H1 (cell line): ENCODE results near the gene KCNQ1. TPM values are rescaled to one million over a fixed set of nuclear protein-coding genes. Genes with fewer than 3 reads are reported as not detected.

Source experiments
- CTCF ChIA-PET: fragments of 300-600 bp; sonication (Branson Sonifier 250); formaldehyde crosslinking; loops from one replicate; lab custom pipeline; 2021; ENCODE audit not compliant: partially characterized antibody; lab: Charles Lee
- POLR2A ChIA-PET: fragments of 300-600 bp; sonication (Branson Sonifier 250); formaldehyde crosslinking; loops from one replicate; lab custom pipeline; 2021; ENCODE audit warnings: inconsistent platforms; ENCODE audit not compliant: partially characterized antibody; lab: Charles Lee
- DNase-seq, 2 experiments: peaks; one replicate each; pipeline versions ENCODE4 v3.0.0 to v3.0.0-alpha.2; 2010 to 2022; ENCODE audit warnings: low spot score in 2 of 2, low read depth in 1 of 2, mixed read lengths in 1 of 2
- FAIRE-seq: peaks from 2 replicates; lab custom pipeline; 2011; peaks lifted over from hg19 to GRCh38; lab: Jason Lieb, UNC
- H2AFZ ChIP-seq: 2 replicates; pipeline ENCODE4 v1.8.1; 2012; ENCODE audit warnings: low read length, inconsistent platforms
- H2AK5ac ChIP-seq: 2 replicates; pipeline ENCODE4 v1.6.1; 2013; ENCODE audit warnings: low read depth, low read length
- H2BK120ac ChIP-seq: replicated peaks from 2 replicates; pipeline ENCODE3; 2013; ENCODE audit warnings: low read depth, low read length, inconsistent platforms
- H2BK12ac ChIP-seq: 2 replicates; pipeline ENCODE4 v1.6.1; 2013; ENCODE audit warnings: low read depth, low read length
- H2BK15ac ChIP-seq: 2 replicates; pipeline ENCODE4 v1.6.1; 2013; ENCODE audit warnings: low read length
- H2BK20ac ChIP-seq: 2 replicates; pipeline ENCODE4 v1.6.1; 2013; ENCODE audit warnings: low read length
- H2BK5ac ChIP-seq: 2 replicates; pipeline ENCODE4 v1.6.1; 2013; ENCODE audit warnings: low read depth, low read length
- H3K14ac ChIP-seq: 2 replicates; pipeline ENCODE4 v1.6.1; 2013; ENCODE audit warnings: inconsistent platforms; ENCODE audit not compliant: insufficient read length
- H3K18ac ChIP-seq: 2 replicates; pipeline ENCODE4 v1.6.1; 2013; ENCODE audit warnings: low read length; ENCODE audit errors: extremely low read depth
- H3K23ac ChIP-seq: 2 replicates; pipeline ENCODE4 v1.6.1; 2013; ENCODE audit warnings: inconsistent platforms; ENCODE audit not compliant: insufficient read length
- H3K23me2 ChIP-seq: 2 replicates; pipeline ENCODE4 v1.6.1; 2013; ENCODE audit warnings: low read depth, low read length
- H3K27ac ChIP-seq: 2 replicates; pipeline ENCODE4 v1.6.1; 2011; ENCODE audit warnings: low read depth, low read length, inconsistent platforms
- H3K27me3 ChIP-seq, 4 experiments: replicated peaks in 1 of 4; 1 replicate in 1 of 4; 2 replicates in 3 of 4; pipeline versions ENCODE4 v1.6.1 to v1.8.1; 2011 to 2013; ENCODE audit warnings: low read length in 3 of 4, mild to moderate bottlenecking in 3 of 4, inconsistent platforms in 2 of 4, mixed read lengths in 2 of 4, moderate library complexity in 1 of 4; ENCODE audit not compliant: control insufficient read depth in 3 of 4, insufficient read depth in 3 of 4; ENCODE audit errors: extremely low read depth in 1 of 4
- H3K36me3 ChIP-seq, 4 experiments: 2 replicates each; pipeline versions ENCODE4 v1.6.1 to v1.8.1; 2011 to 2013; ENCODE audit warnings: mild to moderate bottlenecking in 4 of 4, low read length in 3 of 4, moderate library complexity in 2 of 4, control low read depth in 1 of 4, inconsistent platforms in 1 of 4; ENCODE audit not compliant: insufficient read depth in 4 of 4, control insufficient read depth in 2 of 4
- H3K4ac ChIP-seq: replicated peaks from 2 replicates; pipeline ENCODE3; 2013; ENCODE audit warnings: low read length, low read depth, mixed read lengths, inconsistent platforms; ENCODE audit not compliant: insufficient read length
- H3K4me1 ChIP-seq, 4 experiments: replicated peaks in 1 of 4; 1 replicate in 1 of 4; 2 replicates in 3 of 4; pipeline versions ENCODE4 v1.6.1 to v1.8.1; 2011 to 2013; ENCODE audit warnings: low read length in 3 of 4, inconsistent platforms in 2 of 4, mixed read lengths in 1 of 4; ENCODE audit not compliant: insufficient read depth in 4 of 4, control insufficient read depth in 3 of 4
- H3K4me2 ChIP-seq, 2 experiments: 2 replicates each; pipeline versions ENCODE4 v1.6.1 to v1.8.1; 2011 to 2013; ENCODE audit warnings: low read depth in 2 of 2, low read length in 2 of 2, control low read depth in 1 of 2, inconsistent platforms in 1 of 2, mild to moderate bottlenecking in 1 of 2; ENCODE audit not compliant: insufficient read depth in 1 of 2
- H3K4me3 ChIP-seq, 4 experiments: fragments of 200-600, 300-600 bp in 1 of 4; sonication (generic), shearing (Covaris generic), sonication (Bioruptor Twin) in 1 of 4; 2 replicates each; pipeline versions ENCODE4 v1.5.1 to v1.8.1; 2011 to 2016; ENCODE audit warnings: low read length in 4 of 4, low read depth in 3 of 4, control low read depth in 2 of 4, inconsistent platforms in 2 of 4, mild to moderate bottlenecking in 2 of 4, mixed read lengths in 1 of 4, moderate library complexity in 1 of 4; ENCODE audit not compliant: insufficient read depth in 2 of 4; ENCODE audit errors: extremely low read depth in 1 of 4
- H3K56ac ChIP-seq: replicated peaks from 2 replicates; pipeline ENCODE3; 2013; ENCODE audit warnings: low read depth, mild to moderate bottlenecking, mixed read lengths, low read length, inconsistent platforms; ENCODE audit not compliant: insufficient read length
- H3K79me1 ChIP-seq: 2 replicates; pipeline ENCODE4 v1.6.1; 2013; ENCODE audit warnings: low read depth, low read length, control low read depth
- H3K79me2 ChIP-seq, 2 experiments: 2 replicates each; pipeline versions ENCODE4 v1.6.1 to v1.8.1; 2012 to 2013; ENCODE audit warnings: low read length in 2 of 2, mild to moderate bottlenecking in 2 of 2, inconsistent platforms in 1 of 2; ENCODE audit not compliant: insufficient read depth in 2 of 2, control insufficient read depth in 1 of 2
- H3K9ac ChIP-seq, 4 experiments: replicated peaks in 1 of 4; 1 replicate in 1 of 4; 2 replicates in 3 of 4; pipeline versions ENCODE4 v1.6.1 to v1.8.1; 2011 to 2013; ENCODE audit warnings: low read depth in 3 of 4, low read length in 3 of 4, control low read depth in 2 of 4, mild to moderate bottlenecking in 2 of 4, moderate library complexity in 2 of 4, inconsistent platforms in 1 of 4; ENCODE audit errors: extremely low read depth in 1 of 4
- H3K9me3 ChIP-seq, 2 experiments: 2 replicates each; pipeline versions ENCODE4 v1.6.1 to v1.8.1; 2012 to 2013; ENCODE audit warnings: mild to moderate bottlenecking in 2 of 2, moderate library complexity in 2 of 2, control low read depth in 1 of 2, inconsistent platforms in 1 of 2, low read depth in 1 of 2, low read length in 1 of 2, mixed read lengths in 1 of 2; ENCODE audit not compliant: insufficient read depth in 2 of 2
- H4K20me1 ChIP-seq, 2 experiments: replicated peaks in 1 of 2; 2 replicates each; pipeline versions ENCODE3 to v1.8.1; 2011 to 2013; ENCODE audit warnings: inconsistent platforms in 2 of 2, low read length in 2 of 2, mild to moderate bottlenecking in 1 of 2; ENCODE audit not compliant: insufficient read depth in 2 of 2, control insufficient read depth in 1 of 2
- H4K5ac ChIP-seq: 2 replicates; pipeline ENCODE4 v1.6.1; 2013; ENCODE audit warnings: low read length, low read depth, mixed read lengths, inconsistent platforms; ENCODE audit not compliant: insufficient read length
- H4K8ac ChIP-seq: 2 replicates; pipeline ENCODE4 v1.8.0; 2013; ENCODE audit warnings: mild to moderate bottlenecking, moderate library complexity, low read length, inconsistent platforms; ENCODE audit not compliant: insufficient read depth; ENCODE audit errors: extremely low read depth
- H4K91ac ChIP-seq: replicated peaks from 2 replicates; pipeline ENCODE3; 2013; ENCODE audit warnings: low read length, mixed read lengths, inconsistent platforms; ENCODE audit not compliant: insufficient read length
- CEBPB ChIP-seq: IDR thresholded peaks from 2 replicates; pipeline ENCODE4 v1.6.1; 2012; ENCODE audit warnings: low read depth, low read length
- CHD1 ChIP-seq: IDR thresholded peaks from 2 replicates; pipeline ENCODE4 v1.6.1; 2012; ENCODE audit warnings: low read depth, low read length, improper control_type of control experiment
- FOSL1 ChIP-seq: IDR thresholded peaks from 2 replicates; pipeline ENCODE4 v1.6.1; 2011; ENCODE audit warnings: mild to moderate bottlenecking, low read depth, low read length, moderate library complexity; ENCODE audit not compliant: insufficient read depth
- KDM5A ChIP-seq: fragments of 200-600 bp; IDR thresholded peaks from 2 replicates; pipeline ENCODE4 v1.7.1; 2012; ENCODE audit warnings: mild to moderate bottlenecking, low read length, inconsistent platforms, mixed read lengths
- POLR2A ChIP-seq, 2 experiments: IDR thresholded peaks; 1 replicate in 1 of 2; 2 replicates in 1 of 2; pipeline ENCODE4 v1.6.1; 2011; ENCODE audit warnings: low read depth in 2 of 2, low read length in 2 of 2, mild to moderate bottlenecking in 2 of 2; ENCODE audit errors: control extremely low read depth in 1 of 2
- USF2 ChIP-seq: IDR thresholded peaks from 2 replicates; pipeline ENCODE4 v1.6.1; 2011; ENCODE audit warnings: low read length, improper control_type of control experiment
- WGBS, 2 experiments: shearing (Covaris generic) in 1 of 2; methylation state at CpG; one replicate each; pipeline versions ENCODE4 v1.1.6 to v1.1.7; 2013 to 2015; ENCODE audit warnings: low lambda C conversion rate in 2 of 2, mixed read lengths in 2 of 2, inconsistent platforms in 1 of 2, low coverage in 1 of 2, missing lambda C conversion rate in 1 of 2; ENCODE audit not compliant: insufficient replicate concordance in 2 of 2, insufficient coverage in 1 of 2, insufficient read length in 1 of 2; ENCODE audit errors: extremely low coverage in 1 of 2, missing lambda C conversion rate in 1 of 2; 5-methylcytosine and 5-hydroxymethylcytosine counted together
- polyA plus RNA-seq, 7 experiments: library from polyadenylated mRNA; depleted of rRNA in 3 of 7; stranded (reverse) in 5 of 7; unstranded in 2 of 7; fragments of >200 nt in 5 of 7; fragments of 200-250 nt in 2 of 7; gene quantifications; 1 replicate in 5 of 7; 2 replicates in 1 of 7; 4 replicates in 1 of 7; pipeline versions ENCODE4 v1.2.1 to v1.2.3, GENCODE V29; 2011 to 2013; ENCODE audit warnings: missing spikeins in 2 of 7, mixed read lengths in 2 of 7
- total RNA-seq: library from RNA; stranded (reverse); fragmentation: NEBNext Ultra II Directional; extraction: Animal tissue kit (Norgen Biotek cat#: 25700); gene quantifications from 2 replicates; pipeline ENCODE4 v1.2.1, GENCODE V29; 2021

Gene KCNQ1
- total and polyA plus RNA-seq, 2 of the 8 experiments (the other 6 are each of a cell fraction or from before 2014, with no cell fraction given): 1.9 to 2.0 TPM

GRCh38 chr11:2612884-2613571 lies 168.2 kb downstream of the KCNQ1 start:
- no peak for TF ChIP-seq KDM5A
- no peak for TF ChIP-seq CEBPB
- no peak for TF ChIP-seq FOSL1
- no peak for TF ChIP-seq USF2
- TF ChIP-seq CHD1: no peak
- no peak for TF ChIP-seq POLR2A (IDR thresholded peaks at IDR 0.05; ENCODE audit: control extremely low read depth in 1 of 2, low read depth in 2 of 2, low read length in 2 of 2)
- TF ChIP-seq, all 59 proteins: peak for 0
- Histone ChIP-seq H2BK5ac (no peak overlapping the region), H2BK120ac (no peak overlapping the region), H4K8ac (no peak overlapping the region), H3K4me2 (no peak overlapping the region), H3K79me2 (no peaks in the 10 kb centered on the region), H2AFZ (no peak overlapping the region), H3K23me2 (no peaks in the 10 kb centered on the region), H3K4me1 (no peaks in the 10 kb centered on the region), H2BK20ac (no peak overlapping the region), H3K23ac (no peak overlapping the region), H3K4me3 (no peak overlapping the region), H3K27me3 (peaks cover 23 to 68% (median 49%) of the 10 kb centered on the region in 4 experiments), H2AK5ac (no peak overlapping the region), H3K14ac (no peak overlapping the region), H3K18ac (no peak overlapping the region), H4K5ac (no peak overlapping the region), H3K27ac (no peak overlapping the region), H2BK15ac (no peak overlapping the region), H3K4ac (no peak overlapping the region), H3K9ac (no peak overlapping the region), H3K56ac (no peak overlapping the region), H4K20me1 (no peaks in the 10 kb centered on the region), H3K79me1 (no peaks in the 10 kb centered on the region), H2BK12ac (no peak overlapping the region), H3K9me3 (no peaks in the 10 kb centered on the region; a peak in 1 of 4 replicates), H3K36me3 (no peaks in the 10 kb centered on the region), H4K91ac (no peak overlapping the region)
- FAIRE-seq (no peak), DNase-seq (no peak)
- WGBS, 2 experiments: 82% methylated on average over 4 of the region's 4 CpGs; no CpG with 5 or more reads in 1 of the 2 experiments
- CTCF ChIA-PET: no interaction called here
- POLR2A ChIA-PET: no interaction called here
